ENCODE data around the gene XRCC1.

DNA sequence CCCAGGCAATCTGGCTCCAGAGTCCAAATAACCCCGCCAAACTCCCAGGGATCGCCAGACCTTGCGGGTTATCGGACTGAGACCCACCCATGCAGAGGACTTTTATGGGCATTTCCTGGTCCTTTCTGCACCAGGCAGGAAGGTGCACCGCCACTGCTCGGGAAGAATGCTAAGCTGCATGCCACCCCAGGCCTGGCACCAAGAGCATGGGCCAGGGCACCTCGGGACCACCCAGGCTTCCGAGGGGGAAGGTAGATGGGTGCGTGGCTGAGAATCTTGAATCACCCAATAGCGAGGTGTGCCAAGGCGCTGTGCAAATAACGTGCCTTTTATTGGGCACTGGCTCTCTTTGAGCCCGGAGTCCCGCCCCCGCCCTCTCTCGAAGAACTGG lies 42.8 kb downstream of the XRCC1 start:
- TF ChIP-seq, protein P1, sequence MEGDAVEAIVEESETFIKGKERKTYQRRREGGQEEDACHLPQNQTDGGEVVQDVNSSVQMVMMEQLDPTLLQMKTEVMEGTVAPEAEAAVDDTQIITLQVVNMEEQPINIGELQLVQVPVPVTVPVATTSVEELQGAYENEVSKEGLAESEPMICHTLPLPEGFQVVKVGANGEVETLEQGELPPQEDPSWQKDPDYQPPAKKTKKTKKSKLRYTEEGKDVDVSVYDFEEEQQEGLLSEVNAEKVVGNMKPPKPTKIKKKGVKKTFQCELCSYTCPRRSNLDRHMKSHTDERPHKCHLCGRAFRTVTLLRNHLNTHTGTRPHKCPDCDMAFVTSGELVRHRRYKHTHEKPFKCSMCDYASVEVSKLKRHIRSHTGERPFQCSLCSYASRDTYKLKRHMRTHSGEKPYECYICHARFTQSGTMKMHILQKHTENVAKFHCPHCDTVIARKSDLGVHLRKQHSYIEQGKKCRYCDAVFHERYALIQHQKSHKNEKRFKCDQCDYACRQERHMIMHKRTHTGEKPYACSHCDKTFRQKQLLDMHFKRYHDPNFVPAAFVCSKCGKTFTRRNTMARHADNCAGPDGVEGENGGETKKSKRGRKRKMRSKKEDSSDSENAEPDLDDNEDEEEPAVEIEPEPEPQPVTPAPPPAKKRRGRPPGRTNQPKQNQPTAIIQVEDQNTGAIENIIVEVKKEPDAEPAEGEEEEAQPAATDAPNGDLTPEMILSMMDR (conservative IDR thresholded peaks at IDR 0.05; ENCODE audit: low read depth, low read length), result no peak
- TF ChIP-seq POLR2A (IDR thresholded peaks at IDR 0.05; ENCODE audit: low read depth, low read length) (no peak), CHD1 (IDR thresholded peaks at IDR 0.05; ENCODE audit: low read depth, low read length) (no peak), USF2 (IDR thresholded peaks at IDR 0.05; ENCODE audit: low read depth, low read length) (no peak), ELK1 (IDR thresholded peaks at IDR 0.05; ENCODE audit: borderline replicate concordance, low read depth, low read length) (no peak), RFX5 (IDR thresholded peaks at IDR 0.05; ENCODE audit: low read depth, low read length) (no peak), BHLHE40 (IDR thresholded peaks at IDR 0.05; ENCODE audit: low read depth, low read length) (no peak), FOS (IDR thresholded peaks at IDR 0.05; ENCODE audit: low read depth, low read length) (no peak), RCOR1 (IDR thresholded peaks at IDR 0.05; ENCODE audit: insufficient replicate concordance, low read length) (no peak), MXI1 (IDR thresholded peaks at IDR 0.05; ENCODE audit: borderline replicate concordance, low read depth, low read length) (no peak)
